Astrocyte (in vitro differentiated cells and primary cell): Measurements from ENCODE around the gene JUN. TPM values are rescaled to one million over a fixed set of nuclear protein-coding genes. Genes with fewer than 3 reads are reported as not detected.

Source experiments
- DNase-seq: peaks from one replicate; pipeline ENCODE4 v3.0.0-alpha.2; 2010; ENCODE audit warnings: low read depth
- FAIRE-seq: peaks from 2 replicates; lab custom pipeline; 2011; peaks lifted over from hg19 to GRCh38; lab: Jason Lieb, UNC
- H2AFZ ChIP-seq: 2 replicates; pipeline ENCODE4 v1.6.0; 2012; ENCODE audit warnings: low read depth, low read length, inconsistent platforms
- H3K27ac ChIP-seq: 2 replicates; pipeline ENCODE4 v1.5.1; 2011; ENCODE audit warnings: low read depth, low read length, inconsistent platforms
- H3K27me3 ChIP-seq: 2 replicates; pipeline ENCODE4 v1.6.0; 2011; ENCODE audit warnings: low read length, inconsistent platforms; ENCODE audit not compliant: insufficient read depth
- H3K36me3 ChIP-seq: 2 replicates; pipeline ENCODE4 v1.5.1; 2011; ENCODE audit warnings: low read length, inconsistent platforms; ENCODE audit not compliant: insufficient read depth
- H3K4me1 ChIP-seq: 2 replicates; pipeline ENCODE4 v1.5.1; 2011; ENCODE audit warnings: low read length, inconsistent platforms; ENCODE audit not compliant: insufficient read depth
- H3K4me2 ChIP-seq: 2 replicates; pipeline ENCODE4 v1.6.0; 2012; ENCODE audit warnings: low read length, inconsistent platforms
- H3K4me3 ChIP-seq: 2 replicates; pipeline ENCODE4 v1.5.1; 2011; ENCODE audit warnings: low read depth, mild to moderate bottlenecking, low read length, inconsistent platforms; ENCODE audit not compliant: insufficient read depth
- H3K79me2 ChIP-seq: 2 replicates; pipeline ENCODE4 v1.6.0; 2012; ENCODE audit warnings: mild to moderate bottlenecking, low read length, inconsistent platforms; ENCODE audit not compliant: insufficient read depth
- H3K9ac ChIP-seq: 2 replicates; pipeline ENCODE4 v1.6.0; 2012; ENCODE audit warnings: mild to moderate bottlenecking, low read length, inconsistent platforms
- H3K9me3 ChIP-seq: 2 replicates; pipeline ENCODE4 v1.5.1; 2012; ENCODE audit warnings: low read depth, mild to moderate bottlenecking, low read length, inconsistent platforms; ENCODE audit not compliant: insufficient read depth
- H4K20me1 ChIP-seq: 2 replicates; pipeline ENCODE4 v1.6.0; 2012; ENCODE audit warnings: low read length, inconsistent platforms; ENCODE audit not compliant: insufficient read depth
- H3K27ac Mint-ChIP-seq: one replicate; pipeline ENCODE4 v1.8.0; 2021; ENCODE audit warnings: mild to moderate bottlenecking, mixed read lengths; ENCODE audit not compliant: unreplicated experiment
- H3K27me3 Mint-ChIP-seq: one replicate; pipeline ENCODE4 v1.8.0; 2021; ENCODE audit warnings: low read depth, mixed read lengths; ENCODE audit not compliant: unreplicated experiment
- H3K36me3 Mint-ChIP-seq: one replicate; pipeline ENCODE4 v1.8.0; 2021; ENCODE audit warnings: low read depth, mixed read lengths; ENCODE audit not compliant: unreplicated experiment
- H3K4me1 Mint-ChIP-seq: one replicate; pipeline ENCODE4 v1.8.0; 2021; ENCODE audit warnings: low read depth, mixed read lengths; ENCODE audit not compliant: unreplicated experiment
- H3K4me3 Mint-ChIP-seq: one replicate; pipeline ENCODE4 v1.8.0; 2021; ENCODE audit warnings: mild to moderate bottlenecking, moderate library complexity, mixed read lengths; ENCODE audit not compliant: unreplicated experiment
- H3K9me3 Mint-ChIP-seq: one replicate; pipeline ENCODE4 v1.8.0; 2021; ENCODE audit warnings: mild to moderate bottlenecking, mixed read lengths; ENCODE audit not compliant: unreplicated experiment
- CTCF ChIP-seq: IDR thresholded peaks from 2 replicates; pipeline ENCODE4 v1.5.1; 2011; ENCODE audit warnings: low read depth, mild to moderate bottlenecking, inconsistent platforms, low read length, moderate library complexity; ENCODE audit not compliant: insufficient read depth
- EZH2 ChIP-seq: IDR thresholded peaks from 2 replicates; pipeline ENCODE4 v1.6.1; 2012; ENCODE audit warnings: mild to moderate bottlenecking, low read length, inconsistent platforms; ENCODE audit not compliant: insufficient read depth
- total RNA-seq: library from RNA; stranded (reverse); gene quantifications from 2 replicates; pipeline ENCODE4 v1.2.1, GENCODE V29; 2021

The JUN gene
- total RNA-seq, 1 donor from 2014 or later: 101 TPM

- Mint-ChIP-seq H3K27me3 (no peaks in the 10 kb centered on the region), H3K9me3 (no peaks in the 10 kb centered on the region), H3K4me3 (no peak overlapping the region), H3K27ac (peak overlapping the region; percentile 55), H3K4me1 (peaks cover 33% of the 10 kb centered on the region), H3K36me3 (no peaks in the 10 kb centered on the region)
- H3K79me2 ChIP-seq: no peaks in the 10 kb centered on the region
- H2AFZ ChIP-seq: no peak overlapping the region
- peak; percentile 78 for FAIRE-seq
- TF ChIP-seq CTCF (no peak), EZH2 (no peak)
- peak overlapping the region; percentile 46 for H3K4me2 ChIP-seq
- peak overlapping the region; percentile 55 for H3K27ac ChIP-seq
- H4K20me1 ChIP-seq: no peaks in the 10 kb centered on the region
- no peaks in the 10 kb centered on the region for H3K9me3 ChIP-seq
- H3K9ac ChIP-seq: no peak overlapping the region
- no peaks in the 10 kb centered on the region for H3K27me3 ChIP-seq
- peaks cover 66% of the 10 kb centered on the region for H3K4me1 ChIP-seq
- peak; percentile 96 for DNase-seq
- no peak overlapping the region for H3K4me3 ChIP-seq
- no peaks in the 10 kb centered on the region for H3K36me3 ChIP-seq
Measured at GRCh38 chr1:58818075-58818474, 34.2 kb upstream of the JUN start.

- H3K4me1 Mint-ChIP-seq: peaks cover 35% of the 10 kb centered on the region
- DNase-seq: no peak
- peaks cover 63% of the 10 kb centered on the region for H3K4me1 ChIP-seq
Measured at GRCh38 chr1:58816747-58817221, 32.9 kb upstream of the JUN start.

More at GRCh38 chr1:58816747-58817221, 32.9 kb upstream of the JUN start:
- H3K36me3 ChIP-seq: no peaks in the 10 kb centered on the region
- H3K9me3 ChIP-seq: no peaks in the 10 kb centered on the region
- no peak for FAIRE-seq
- TF ChIP-seq EZH2 (no peak), CTCF (no peak)
- Mint-ChIP-seq H3K27ac (peak overlapping the region; percentile 83), H3K4me3 (peak overlapping the region; percentile 74), H3K9me3 (no peaks in the 10 kb centered on the region), H3K27me3 (no peaks in the 10 kb centered on the region), H3K36me3 (no peaks in the 10 kb centered on the region)
- H4K20me1 ChIP-seq: no peaks in the 10 kb centered on the region
- no peak overlapping the region for H3K4me3 ChIP-seq
- peak overlapping the region; percentile 89 for H3K4me2 ChIP-seq
- peak overlapping the region; percentile 65 for H2AFZ ChIP-seq
- H3K27ac ChIP-seq: peak overlapping the region; percentile 79
- H3K79me2 ChIP-seq: no peaks in the 10 kb centered on the region
- H3K9ac ChIP-seq: peak overlapping the region; percentile 80
- no peaks in the 10 kb centered on the region for H3K27me3 ChIP-seq
